Parathyroid adenoma (tissue), 2 donors: ENCODE measurements around the gene ESRRA.

Source experiments
- H2AFZ ChIP-seq: fragments of 300-600 bp; sonication (generic); one replicate; pipeline ENCODE4 v1.7.0; 2017; ENCODE audit warnings: antibody characterized with exemption, mild to moderate bottlenecking
- H3K27ac ChIP-seq: fragments of 300-600 bp; sonication (generic); one replicate; pipeline ENCODE4 v1.7.0; 2017
- H3K27me3 ChIP-seq: fragments of 300-600 bp; sonication (generic); one replicate; pipeline ENCODE4 v1.7.0; 2017; ENCODE audit warnings: low read length; ENCODE audit not compliant: control insufficient read depth, insufficient read depth
- H3K36me3 ChIP-seq: fragments of 300-600 bp; sonication (generic); one replicate; pipeline ENCODE4 v1.7.0; 2017; ENCODE audit warnings: low read length; ENCODE audit not compliant: control insufficient read depth, insufficient read depth
- H3K4me1 ChIP-seq: fragments of 300-600 bp; sonication (generic); one replicate; pipeline ENCODE4 v1.7.0; 2017; ENCODE audit warnings: control low read depth
- H3K4me2 ChIP-seq: fragments of 300-600 bp; sonication (generic); one replicate; pipeline ENCODE4 v1.7.0; 2017; ENCODE audit warnings: low read length
- H3K4me3 ChIP-seq: fragments of 300-600 bp; sonication (generic); one replicate; pipeline ENCODE4 v1.7.0; 2017; ENCODE audit warnings: low read depth, low read length
- H3K79me2 ChIP-seq: fragments of 300-600 bp; sonication (generic); one replicate; pipeline ENCODE4 v1.7.0; 2017; ENCODE audit warnings: control low read depth
- H3K9ac ChIP-seq: fragments of 300-600 bp; sonication (generic); one replicate; pipeline ENCODE4 v1.7.0; 2017; ENCODE audit warnings: mild to moderate bottlenecking
- H3K9me3 ChIP-seq: fragments of 300-600 bp; sonication (generic); one replicate; pipeline ENCODE4 v1.7.0; 2017; ENCODE audit warnings: low read length; ENCODE audit not compliant: control insufficient read depth
- TF ChIP-seq, protein P1 (sequence below): fragments of 300-600 bp; sonication (generic); IDR thresholded peaks from one replicate; pipeline ENCODE4 v1.7.0; 2017; ENCODE audit warnings: antibody characterized with exemption, mild to moderate bottlenecking
- donor health status: primary hyperparathyroidism.

The ESRRA gene

DNA sequence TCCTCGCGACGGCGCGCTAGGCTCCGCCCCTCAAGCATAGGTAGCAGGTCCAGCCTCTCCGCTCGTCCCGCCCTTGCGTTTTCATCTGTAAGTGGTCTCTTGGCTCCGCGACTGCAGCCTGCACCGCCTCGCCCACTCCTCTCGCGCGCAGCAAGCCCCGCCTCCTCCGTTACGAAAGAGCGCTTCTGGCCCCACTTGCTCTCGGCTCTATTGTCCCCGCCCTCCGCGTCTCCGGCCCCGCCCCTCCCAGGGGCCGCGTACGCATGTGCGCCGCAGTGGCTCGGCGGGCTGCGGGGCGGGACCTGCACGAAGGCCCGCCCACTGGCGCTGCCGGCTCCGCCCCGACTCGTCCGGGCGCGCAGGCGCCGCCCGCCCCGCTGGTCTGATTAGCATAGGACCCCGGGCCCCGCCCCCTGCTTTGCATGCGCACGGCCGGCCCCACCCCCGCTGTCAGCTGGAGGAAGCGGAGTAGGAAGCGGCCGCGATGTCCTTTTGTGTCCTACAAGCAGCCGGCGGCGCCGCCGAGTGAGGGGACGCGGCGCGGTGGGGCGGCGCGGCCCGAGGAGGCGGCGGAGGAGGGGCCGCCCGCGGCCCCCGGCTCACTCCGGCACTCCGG lies at the start of gene ESRRA:
Gene ESRRA, plus strand, starts transcription at position 450 of the 616 bp plus-strand sequence. CDS start 1,656 bp downstream, outside the sequence.
- Histone ChIP-seq H3K4me1 (peaks cover 5% of the 10 kb centered on the region), H3K27me3 (no peaks in the 10 kb centered on the region), H3K4me2 (peak within 1 kb of the TSS; percentile 88), H3K79me2 (no peaks in the 10 kb centered on the region), H3K27ac (peak within 1 kb of the TSS; percentile 97), H3K36me3 (no peaks in the 10 kb centered on the region), H3K9me3 (no peaks in the 10 kb centered on the region), H2AFZ (peak within 1 kb of the TSS; percentile 76), H3K4me3 (peak within 1 kb of the TSS; percentile 78), H3K9ac (peak within 1 kb of the TSS; percentile 11)
- TF ChIP-seq, protein P1, sequence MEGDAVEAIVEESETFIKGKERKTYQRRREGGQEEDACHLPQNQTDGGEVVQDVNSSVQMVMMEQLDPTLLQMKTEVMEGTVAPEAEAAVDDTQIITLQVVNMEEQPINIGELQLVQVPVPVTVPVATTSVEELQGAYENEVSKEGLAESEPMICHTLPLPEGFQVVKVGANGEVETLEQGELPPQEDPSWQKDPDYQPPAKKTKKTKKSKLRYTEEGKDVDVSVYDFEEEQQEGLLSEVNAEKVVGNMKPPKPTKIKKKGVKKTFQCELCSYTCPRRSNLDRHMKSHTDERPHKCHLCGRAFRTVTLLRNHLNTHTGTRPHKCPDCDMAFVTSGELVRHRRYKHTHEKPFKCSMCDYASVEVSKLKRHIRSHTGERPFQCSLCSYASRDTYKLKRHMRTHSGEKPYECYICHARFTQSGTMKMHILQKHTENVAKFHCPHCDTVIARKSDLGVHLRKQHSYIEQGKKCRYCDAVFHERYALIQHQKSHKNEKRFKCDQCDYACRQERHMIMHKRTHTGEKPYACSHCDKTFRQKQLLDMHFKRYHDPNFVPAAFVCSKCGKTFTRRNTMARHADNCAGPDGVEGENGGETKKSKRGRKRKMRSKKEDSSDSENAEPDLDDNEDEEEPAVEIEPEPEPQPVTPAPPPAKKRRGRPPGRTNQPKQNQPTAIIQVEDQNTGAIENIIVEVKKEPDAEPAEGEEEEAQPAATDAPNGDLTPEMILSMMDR, result no peak

GRCh38 chr11:64256300-64256699 lies 49.0 kb upstream of the ESRRA start:
- Histone ChIP-seq H3K4me3 (no peak overlapping the region), H3K27me3 (no peaks in the 10 kb centered on the region), H3K4me2 (no peak overlapping the region), H3K27ac (no peak overlapping the region), H3K79me2 (no peaks in the 10 kb centered on the region), H3K9ac (no peak overlapping the region), H3K36me3 (no peaks in the 10 kb centered on the region), H2AFZ (no peak overlapping the region), H3K4me1 (peaks cover 23% of the 10 kb centered on the region), H3K9me3 (no peaks in the 10 kb centered on the region)
- TF ChIP-seq, protein P1, result no peak

GRCh38 chr11:64258356-64258755 lies 47.0 kb upstream of the ESRRA start:
- no peak overlapping the region for H3K9ac ChIP-seq
- TF ChIP-seq, protein P1, result no peak
- no peak overlapping the region for H3K4me2 ChIP-seq
- H3K27me3 ChIP-seq, result no peaks in the 10 kb centered on the region
- no peak overlapping the region for H3K4me3 ChIP-seq
- no peaks in the 10 kb centered on the region for H3K79me2 ChIP-seq
- no peaks in the 10 kb centered on the region for H3K9me3 ChIP-seq
- H3K4me1 ChIP-seq, result peaks cover 23% of the 10 kb centered on the region
- H3K27ac ChIP-seq, result no peak overlapping the region
- H2AFZ ChIP-seq, result no peak overlapping the region
- no peaks in the 10 kb centered on the region for H3K36me3 ChIP-seq

DNA sequence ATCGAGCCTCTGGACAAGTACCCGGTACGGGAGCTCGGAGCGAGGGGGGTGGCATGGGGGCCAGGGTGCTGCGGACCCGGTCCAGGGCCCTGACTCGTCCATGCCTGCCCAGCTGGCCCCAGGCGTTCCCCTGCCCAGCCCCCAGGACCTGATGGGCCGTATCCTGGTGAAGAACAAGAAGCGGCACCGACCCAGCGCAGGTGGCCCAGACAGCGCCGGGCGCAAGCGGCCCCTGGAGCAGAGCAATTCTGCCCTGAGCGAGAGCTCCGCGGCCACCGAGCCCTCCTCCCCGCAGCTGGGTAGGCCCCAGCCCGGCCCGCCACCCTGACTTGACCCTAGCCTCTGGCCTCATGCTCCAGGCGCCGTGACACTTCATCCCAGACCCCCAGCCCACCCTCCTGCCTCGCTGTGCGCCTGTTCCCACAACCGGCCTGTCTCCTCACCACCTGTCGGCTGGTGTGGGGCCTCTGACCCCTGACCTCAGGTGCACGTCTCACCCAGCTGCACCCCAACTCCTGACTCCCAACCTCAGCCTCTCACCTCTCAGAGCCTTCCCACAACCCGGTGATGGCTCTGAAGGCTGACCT lies 46.3 kb upstream of the ESRRA start:
- Histone ChIP-seq H3K9me3 (no peaks in the 10 kb centered on the region), H3K27me3 (no peaks in the 10 kb centered on the region), H3K79me2 (no peaks in the 10 kb centered on the region), H3K4me2 (no peak overlapping the region), H3K4me1 (peaks cover 21% of the 10 kb centered on the region), H3K27ac (no peak overlapping the region), H2AFZ (no peak overlapping the region), H3K9ac (no peak overlapping the region), H3K4me3 (no peak overlapping the region), H3K36me3 (no peaks in the 10 kb centered on the region)
- TF ChIP-seq, protein P1, result no peak
